H1 (cell line): Measurements from ENCODE around the gene FGR. TPM values are rescaled to one million over a fixed set of nuclear protein-coding genes. Genes with fewer than 3 reads are reported as not detected.

ENCODE experiments used
- ATF3 ChIP-seq: IDR thresholded peaks from 2 replicates; pipeline ENCODE4 v1.6.1; 2011; ENCODE audit warnings: low read depth, mild to moderate bottlenecking, low read length; ENCODE audit not compliant: insufficient read depth
- NRF1 ChIP-seq: IDR thresholded peaks from 2 replicates; pipeline ENCODE4 v1.6.1; 2011; ENCODE audit warnings: mild to moderate bottlenecking, low read depth, low read length, improper control_type of control experiment
- SUZ12 ChIP-seq: fragments of 200-600 bp; sonication (generic); IDR thresholded peaks from 2 replicates; pipeline ENCODE4 v1.6.1; 2012; ENCODE audit warnings: mild to moderate bottlenecking, inconsistent platforms, low read length, moderate library complexity, mixed read lengths
- TAF1 ChIP-seq: IDR thresholded peaks from 2 replicates; pipeline ENCODE4 v1.6.1; 2011; ENCODE audit warnings: mild to moderate bottlenecking, low read depth, low read length
- TCF12 ChIP-seq: IDR thresholded peaks from 2 replicates; pipeline ENCODE4 v1.6.1; 2011; ENCODE audit warnings: low read depth, mild to moderate bottlenecking, low read length
- TEAD4 ChIP-seq: IDR thresholded peaks from 2 replicates; pipeline ENCODE4 v1.6.1; 2012; ENCODE audit warnings: low read depth, low read length, inconsistent platforms, mixed read lengths
- polyA plus RNA-seq, 7 experiments: library from polyadenylated mRNA; depleted of rRNA in 3 of 7; stranded (reverse) in 5 of 7; unstranded in 2 of 7; fragments of >200 nt in 5 of 7; fragments of 200-250 nt in 2 of 7; gene quantifications; 1 replicate in 5 of 7; 2 replicates in 1 of 7; 4 replicates in 1 of 7; pipeline versions ENCODE4 v1.2.1 to v1.2.3, GENCODE V29; 2011 to 2013; ENCODE audit warnings: missing spikeins in 2 of 7, mixed read lengths in 2 of 7
- total RNA-seq: library from RNA; stranded (reverse); fragmentation: NEBNext Ultra II Directional; extraction: Animal tissue kit (Norgen Biotek cat#: 25700); gene quantifications from 2 replicates; pipeline ENCODE4 v1.2.1, GENCODE V29; 2021

The FGR gene
- total and polyA plus RNA-seq, 2 of the 8 experiments (the other 6 are each of a cell fraction or from before 2014, with no cell fraction given), result 0.22 to 0.95 TPM

GRCh38 chr1:27585684-27586083, 49.3 kb downstream of the FGR start (continued):
- TF ChIP-seq TAF1 (no peak), ATF3 (no peak), NRF1 (no peak), SUZ12 (no peak), TCF12 (no peak), TEAD4 (no peak)
